C4-2B (cell line): Measurements from ENCODE around the gene MICAL3.

Experiments used
- H3K27ac ChIP-seq: fragments of 450-650 bp; 2 replicates; pipeline ENCODE4 v1.5.1; 2017
- ZFX ChIP-seq: fragments of 450-650 bp; IDR thresholded peaks from 2 replicates; pipeline ENCODE4 v1.6.1; 2017
- TF ChIP-seq, protein P1 (sequence below): fragments of 450-650 bp; conservative IDR thresholded peaks from 2 replicates; pipeline ENCODE4 v1.5.1; 2017; ENCODE audit warnings: mild to moderate bottlenecking

Gene MICAL3

DNA sequence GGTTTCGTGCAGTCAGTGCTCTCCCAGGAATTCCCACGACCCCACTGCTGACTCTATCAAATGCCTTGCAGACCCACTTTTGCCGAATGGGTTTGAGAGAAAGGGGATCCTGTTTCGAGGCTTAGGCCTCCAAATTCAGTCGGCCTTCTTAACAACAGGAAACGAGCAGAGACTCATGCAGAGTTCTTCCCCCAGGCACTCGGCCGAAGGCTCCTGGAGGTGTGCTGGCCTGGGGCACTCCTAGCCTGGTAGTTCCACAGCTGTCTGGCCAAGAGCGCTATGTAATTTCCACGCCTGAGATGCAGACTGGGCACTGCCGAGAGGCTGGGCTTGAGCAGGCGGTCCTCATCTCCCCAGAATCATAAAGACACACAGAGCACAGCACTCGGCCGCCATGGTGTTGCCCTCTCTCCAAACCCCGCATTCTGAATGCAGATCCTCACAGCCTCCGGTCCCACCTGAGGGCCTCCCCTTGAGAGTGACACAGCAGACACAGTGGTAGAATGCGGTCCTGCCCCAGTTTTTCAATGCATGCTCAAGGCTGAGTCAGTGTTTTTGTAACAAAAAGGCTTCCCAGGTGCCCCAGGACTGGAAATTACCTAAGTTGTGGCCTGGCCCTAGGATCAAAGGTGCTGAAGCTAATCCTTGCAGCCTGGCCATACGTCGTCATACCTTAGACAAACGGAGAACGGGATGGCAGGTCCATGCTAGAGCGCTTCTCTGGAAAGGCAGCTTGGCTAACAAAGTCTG is 219.9 kb downstream of the MICAL3 start:
- no peak for TF ChIP-seq ZFX
- TF ChIP-seq, protein P1, sequence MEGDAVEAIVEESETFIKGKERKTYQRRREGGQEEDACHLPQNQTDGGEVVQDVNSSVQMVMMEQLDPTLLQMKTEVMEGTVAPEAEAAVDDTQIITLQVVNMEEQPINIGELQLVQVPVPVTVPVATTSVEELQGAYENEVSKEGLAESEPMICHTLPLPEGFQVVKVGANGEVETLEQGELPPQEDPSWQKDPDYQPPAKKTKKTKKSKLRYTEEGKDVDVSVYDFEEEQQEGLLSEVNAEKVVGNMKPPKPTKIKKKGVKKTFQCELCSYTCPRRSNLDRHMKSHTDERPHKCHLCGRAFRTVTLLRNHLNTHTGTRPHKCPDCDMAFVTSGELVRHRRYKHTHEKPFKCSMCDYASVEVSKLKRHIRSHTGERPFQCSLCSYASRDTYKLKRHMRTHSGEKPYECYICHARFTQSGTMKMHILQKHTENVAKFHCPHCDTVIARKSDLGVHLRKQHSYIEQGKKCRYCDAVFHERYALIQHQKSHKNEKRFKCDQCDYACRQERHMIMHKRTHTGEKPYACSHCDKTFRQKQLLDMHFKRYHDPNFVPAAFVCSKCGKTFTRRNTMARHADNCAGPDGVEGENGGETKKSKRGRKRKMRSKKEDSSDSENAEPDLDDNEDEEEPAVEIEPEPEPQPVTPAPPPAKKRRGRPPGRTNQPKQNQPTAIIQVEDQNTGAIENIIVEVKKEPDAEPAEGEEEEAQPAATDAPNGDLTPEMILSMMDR, result no peak
- no peak overlapping the region for H3K27ac ChIP-seq

DNA sequence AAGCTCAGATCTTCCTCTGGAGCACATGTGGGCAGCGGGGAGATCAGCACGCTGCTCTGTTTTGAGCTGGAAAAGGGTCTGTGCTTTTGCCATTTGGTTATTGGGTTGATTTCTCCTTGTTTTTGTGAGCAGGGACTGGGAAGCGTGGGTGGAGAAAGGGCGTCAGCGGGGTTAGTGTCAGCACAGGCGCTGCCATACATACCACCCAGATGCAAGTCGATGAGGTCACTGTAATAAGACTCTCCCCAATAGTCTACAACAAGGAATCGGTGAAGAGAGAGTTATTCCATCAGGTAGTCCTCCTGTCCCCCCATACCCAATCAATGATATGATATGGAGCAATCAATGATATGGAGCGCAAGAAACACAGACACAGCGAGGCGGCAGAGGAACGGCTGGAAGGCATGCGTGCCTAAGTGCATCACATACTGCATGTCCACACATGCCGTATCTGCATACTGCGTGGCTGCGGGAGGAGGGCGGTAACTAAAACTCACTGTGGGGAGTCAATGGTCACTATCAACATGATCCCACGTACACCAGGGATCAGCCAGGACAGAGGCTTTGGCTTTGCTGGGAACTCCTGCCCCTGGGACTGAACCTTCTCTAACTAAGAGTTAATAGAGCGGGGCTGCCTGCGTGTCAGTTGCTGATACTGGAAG is 220.6 kb downstream of the MICAL3 start:
- TF ChIP-seq ZFX, result no peak
- no peak overlapping the region for H3K27ac ChIP-seq

GRCh38 chr22:17802822-17803221 is 221.5 kb downstream of the MICAL3 start:
- no peak for TF ChIP-seq ZFX
- TF ChIP-seq, protein P1, result no peak
- H3K27ac ChIP-seq, result no peak overlapping the region

DNA sequence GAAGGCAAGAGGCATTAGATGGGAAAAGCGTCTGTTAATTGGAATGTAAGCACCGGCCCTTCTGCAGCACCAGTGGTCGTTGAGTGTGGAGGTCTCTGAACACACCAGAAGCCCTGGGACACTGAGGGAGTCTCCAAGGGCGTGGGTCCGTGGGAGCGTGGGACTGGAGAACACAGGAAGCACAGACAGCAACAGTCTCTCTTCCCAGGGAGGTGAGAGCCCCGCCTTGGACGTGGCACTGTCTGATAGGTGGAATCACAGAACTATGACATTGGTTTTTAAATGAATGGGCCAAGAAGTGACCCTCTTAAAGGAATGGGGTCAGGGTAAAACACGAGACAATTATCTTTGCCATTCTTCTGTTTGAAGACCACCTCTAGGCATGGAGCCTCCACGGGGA is 221.9 kb downstream of the MICAL3 start:
- H3K27ac ChIP-seq, result no peak overlapping the region
- no peak for TF ChIP-seq ZFX
- TF ChIP-seq, protein P1, result no peak

GRCh38 chr22:17797721-17798559 is 226.4 kb downstream of the MICAL3 start:
- no peak overlapping the region for H3K27ac ChIP-seq
- no peak for TF ChIP-seq ZFX
- TF ChIP-seq, protein P1, result no peak

DNA sequence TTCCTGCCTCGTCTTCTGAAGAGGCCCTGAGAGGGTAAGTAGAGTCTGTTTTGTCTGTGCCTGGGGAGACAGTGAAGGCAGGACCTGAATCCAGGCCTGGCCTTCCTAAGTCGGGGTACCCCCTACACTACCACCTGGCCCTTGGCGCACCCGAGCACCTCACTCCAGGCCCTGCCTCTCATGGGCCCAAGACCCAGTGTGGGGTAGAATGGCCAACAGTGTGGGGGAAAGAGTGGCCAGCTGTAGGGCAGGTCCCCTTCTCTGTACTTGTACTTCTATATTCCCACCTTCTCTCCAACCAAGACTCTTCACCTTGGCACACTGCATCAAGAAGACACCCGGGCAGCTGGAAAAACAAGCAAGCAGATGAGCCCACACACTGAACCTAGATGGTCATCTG is 227.7 kb downstream of the MICAL3 start:
- TF ChIP-seq, protein P1, result no peak
- no peak for TF ChIP-seq ZFX

GRCh38 chr22:17795661-17796548 is 228.5 kb downstream of the MICAL3 start:
- no peak overlapping the region for H3K27ac ChIP-seq
- TF ChIP-seq, protein P1, result no peak
- no peak for TF ChIP-seq ZFX

More for the DNA sequence above, 227.7 kb downstream of the MICAL3 start:
- H3K27ac ChIP-seq, result no peak overlapping the region
